Vagina (tissue), 2 donors: Measurements from ENCODE around the gene CS.

Source experiments
- POLR2A ChIP-seq, 2 donors: fragments of 450-650 bp; IDR thresholded peaks; one replicate each; pipeline ENCODE4 v1.6.1; 2017; ENCODE audit warnings: antibody characterized with exemption in 2 of 2, mild to moderate bottlenecking in 2 of 2, moderate library complexity in 2 of 2
- POLR2AphosphoS5 ChIP-seq, 2 donors: sonication (generic); formaldehyde crosslinking; IDR thresholded peaks; one replicate each; pipeline ENCODE4 v1.9.0; 2017; ENCODE audit warnings: antibody characterized with exemption in 2 of 2, mild to moderate bottlenecking in 2 of 2, low read depth in 1 of 2; ENCODE audit not compliant: insufficient read depth in 1 of 2
- TF ChIP-seq, protein P1 (sequence below), 3 experiments: fragments of 450-650 bp in 2 of 3; fragments of 200-600 bp in 1 of 3; sonication (generic) in 1 of 3; IDR thresholded peaks; one replicate each; pipeline ENCODE4 v1.5.1; 2017 to 2019; ENCODE audit warnings: antibody characterized with exemption in 3 of 3, mild to moderate bottlenecking in 2 of 3, moderate library complexity in 2 of 3

DNA sequence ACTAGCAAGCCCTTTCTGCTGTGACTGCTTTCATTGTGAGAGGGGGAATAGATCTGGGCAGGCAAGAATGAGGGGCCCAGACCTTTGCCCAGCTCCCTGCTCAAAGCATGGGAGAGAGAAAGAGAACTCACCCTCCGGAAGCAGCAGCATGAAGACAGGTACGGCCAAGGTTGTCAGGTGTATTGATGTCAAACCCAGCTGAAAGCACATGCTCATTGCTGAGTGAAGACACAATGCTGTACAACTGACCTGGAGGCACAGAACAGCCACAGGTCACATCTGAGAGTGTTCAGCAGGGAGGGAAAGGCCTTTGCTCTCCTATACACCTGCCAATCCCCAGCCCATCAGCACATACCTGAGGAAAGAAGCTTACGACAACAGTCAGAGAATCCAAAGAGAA, 47.5 kb downstream of the CS start:
- TF ChIP-seq, protein P1, sequence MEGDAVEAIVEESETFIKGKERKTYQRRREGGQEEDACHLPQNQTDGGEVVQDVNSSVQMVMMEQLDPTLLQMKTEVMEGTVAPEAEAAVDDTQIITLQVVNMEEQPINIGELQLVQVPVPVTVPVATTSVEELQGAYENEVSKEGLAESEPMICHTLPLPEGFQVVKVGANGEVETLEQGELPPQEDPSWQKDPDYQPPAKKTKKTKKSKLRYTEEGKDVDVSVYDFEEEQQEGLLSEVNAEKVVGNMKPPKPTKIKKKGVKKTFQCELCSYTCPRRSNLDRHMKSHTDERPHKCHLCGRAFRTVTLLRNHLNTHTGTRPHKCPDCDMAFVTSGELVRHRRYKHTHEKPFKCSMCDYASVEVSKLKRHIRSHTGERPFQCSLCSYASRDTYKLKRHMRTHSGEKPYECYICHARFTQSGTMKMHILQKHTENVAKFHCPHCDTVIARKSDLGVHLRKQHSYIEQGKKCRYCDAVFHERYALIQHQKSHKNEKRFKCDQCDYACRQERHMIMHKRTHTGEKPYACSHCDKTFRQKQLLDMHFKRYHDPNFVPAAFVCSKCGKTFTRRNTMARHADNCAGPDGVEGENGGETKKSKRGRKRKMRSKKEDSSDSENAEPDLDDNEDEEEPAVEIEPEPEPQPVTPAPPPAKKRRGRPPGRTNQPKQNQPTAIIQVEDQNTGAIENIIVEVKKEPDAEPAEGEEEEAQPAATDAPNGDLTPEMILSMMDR (IDR thresholded peaks at IDR 0.05) = no peak
- TF ChIP-seq POLR2AphosphoS5 (IDR thresholded peaks at IDR 0.05; ENCODE audit: insufficient read depth in 1 of 2, low read depth in 1 of 2) (no peak), POLR2A (IDR thresholded peaks at IDR 0.05) (no peak)
